Natural killer cell (primary cell): Measurements from ENCODE around the gene CCDC57. TPM values are rescaled to one million over a fixed set of nuclear protein-coding genes. Genes with fewer than 3 reads are reported as not detected.
A peak's percentile ranks its signal among the peaks of the same experiment; 100 is the strongest.

Experiments used
- ATAC-seq, 3 donors: fragments of 150-1000 bp in 2 of 3; fragments of 200-7000 bp in 1 of 3; cut with Tn5 transposase; 1 replicate in 1 of 3; 2 replicates in 2 of 3; pipeline ENCODE4 v1.10.0; 2021; ENCODE audit warnings: mild to moderate bottlenecking in 2 of 3, moderate library complexity in 2 of 3
- DNase-seq, 2 donors: peaks; one replicate each; pipeline versions ENCODE4 v3.0.0 to v3.0.0-alpha.2; 2013 to 2021; ENCODE audit warnings: mixed read lengths in 1 of 2
- H3K27ac ChIP-seq: one replicate; pipeline ENCODE4 v1.5.1; 2013; ENCODE audit warnings: mild to moderate bottlenecking, low read length
- H3K27me3 ChIP-seq: one replicate; pipeline ENCODE4 v1.6.1; 2013; ENCODE audit warnings: low read length; ENCODE audit not compliant: control insufficient read depth, insufficient read depth
- H3K36me3 ChIP-seq: one replicate; pipeline ENCODE4 v1.6.1; 2013; ENCODE audit warnings: low read length; ENCODE audit not compliant: control insufficient read depth, insufficient read depth
- H3K4me1 ChIP-seq: one replicate; pipeline ENCODE4 v1.6.1; 2013; ENCODE audit warnings: low read length; ENCODE audit not compliant: control insufficient read depth, insufficient read depth
- H3K4me3 ChIP-seq: one replicate; pipeline ENCODE4 v1.5.1; 2013; ENCODE audit warnings: low read length
- H3K9me3 ChIP-seq: one replicate; pipeline ENCODE4 v1.6.1; 2013; ENCODE audit warnings: low read length; ENCODE audit not compliant: control insufficient read depth, insufficient read depth
- H3K27ac Mint-ChIP-seq, 2 donors: one replicate each; pipeline ENCODE4 v1.8.0; 2022; ENCODE audit warnings: mild to moderate bottlenecking in 2 of 2, mixed read lengths in 2 of 2, moderate library complexity in 1 of 2
- H3K27me3 Mint-ChIP-seq, 2 donors: one replicate each; pipeline ENCODE4 v1.8.0; 2022; ENCODE audit warnings: low read depth in 2 of 2, mixed read lengths in 2 of 2
- H3K36me3 Mint-ChIP-seq: one replicate; pipeline ENCODE4 v1.8.0; 2022; ENCODE audit warnings: mixed read lengths
- H3K4me1 Mint-ChIP-seq, 2 donors: one replicate each; pipeline ENCODE4 v1.8.0; 2022; ENCODE audit warnings: mixed read lengths in 2 of 2
- H3K4me3 Mint-ChIP-seq: one replicate; pipeline ENCODE4 v1.8.0; 2022; ENCODE audit warnings: mild to moderate bottlenecking, moderate library complexity, mixed read lengths
- H3K9me3 Mint-ChIP-seq, 2 donors: one replicate each; pipeline ENCODE4 v1.8.0; 2022; ENCODE audit warnings: mixed read lengths in 2 of 2
- CTCF ChIP-seq: fragments of 200-600 bp; IDR thresholded peaks from one replicate; pipeline ENCODE4 v1.8.0; 2022; ENCODE audit warnings: antibody characterized with exemption
- WGBS: methylation state at CpG from one replicate; pipeline ENCODE4 v1.1.7; 2013; ENCODE audit warnings: missing lambda C conversion rate; ENCODE audit not compliant: insufficient coverage; 5-methylcytosine and 5-hydroxymethylcytosine counted together
- intact Hi-C: fragments of 100-400 bp; cut with micrococcal nuclease; formaldehyde crosslinking; loops from one replicate; pipeline ENCODE4 v1.14.2; 2022
- total RNA-seq, 4 donors: library from RNA; stranded (reverse); fragments of 120-200 nt in 1 of 4; gene quantifications; one replicate each; pipeline versions ENCODE4 v1.2.3 to v1.2.4, GENCODE V29; 2013 to 2022

Gene CCDC57
- total RNA-seq, 3 donors from 2014 or later (not counting 1 experiment from before 2014, with no cell fraction given): 69.7 to 79.2 (median 75.1) TPM

GRCh38 chr17:82128287-82128686 is 84.4 kb downstream of the CCDC57 start:
- Mint-ChIP-seq H3K36me3 (no peaks in the 10 kb centered on the region), H3K4me3 (no peak overlapping the region), H3K27me3 (no peaks in the 10 kb centered on the region), H3K4me1 (peaks cover 8 to 11% of the 10 kb centered on the region in 2 donors), H3K9me3 (no peaks in the 10 kb centered on the region), H3K27ac (no peak overlapping the region)
- H3K36me3 ChIP-seq: peaks cover 2% of the 10 kb centered on the region
- ATAC-seq (no peak), DNase-seq (peak in 1 of 2 donors; percentile 33)
- WGBS: 92% methylated on average over 15 of the region's 15 CpGs
- intact Hi-C loops: loop anchor here (10.0 kb wide), 1 partner anchor 1823 kb away; no protein-coding TSS in a partner anchor
- H3K4me1 ChIP-seq: peaks cover 27% of the 10 kb centered on the region
- H3K27ac ChIP-seq: no peak overlapping the region
- H3K9me3 ChIP-seq: no peaks in the 10 kb centered on the region
- H3K4me3 ChIP-seq: no peak overlapping the region
- no peaks in the 10 kb centered on the region for H3K27me3 ChIP-seq
- TF ChIP-seq CTCF: no peak

GRCh38 chr17:82127704-82128103 is 84.9 kb downstream of the CCDC57 start:
- Histone ChIP-seq H3K36me3 (peaks cover 2% of the 10 kb centered on the region), H3K27ac (peak overlapping the region; percentile 54), H3K9me3 (no peaks in the 10 kb centered on the region), H3K4me1 (peaks cover 27% of the 10 kb centered on the region), H3K27me3 (no peaks in the 10 kb centered on the region), H3K4me3 (no peak overlapping the region)
- peaks cover 8 to 11% of the 10 kb centered on the region in 2 donors for H3K4me1 Mint-ChIP-seq
- ATAC-seq (no peak), DNase-seq (peak in 1 of 2 donors; percentile 65)
- H3K27ac Mint-ChIP-seq: no peak overlapping the region
- 87% methylated on average over 9 of the region's 9 CpGs for WGBS
- H3K9me3 Mint-ChIP-seq: no peaks in the 10 kb centered on the region
- H3K36me3 Mint-ChIP-seq: no peaks in the 10 kb centered on the region
- H3K4me3 Mint-ChIP-seq: no peak overlapping the region
- TF ChIP-seq CTCF: no peak
- intact Hi-C loops: loop anchor here (10.0 kb wide), 1 partner anchor 1823 kb away; no protein-coding TSS in a partner anchor
- H3K27me3 Mint-ChIP-seq: no peaks in the 10 kb centered on the region

- H3K27me3 Mint-ChIP-seq: no peaks in the 10 kb centered on the region
- Histone ChIP-seq H3K9me3 (no peaks in the 10 kb centered on the region), H3K4me3 (no peak overlapping the region), H3K4me1 (peaks cover 27% of the 10 kb centered on the region), H3K27me3 (no peaks in the 10 kb centered on the region), H3K27ac (peak overlapping the region; percentile 54), H3K36me3 (peaks cover 2% of the 10 kb centered on the region)
- intact Hi-C loops: loop anchor here (10.0 kb wide), 1 partner anchor 1822 kb away; no protein-coding TSS in a partner anchor
- 81% methylated on average over 11 of the region's 11 CpGs for WGBS
- no peak overlapping the region for H3K4me3 Mint-ChIP-seq
- no peak overlapping the region for H3K27ac Mint-ChIP-seq
- ATAC-seq (peak in 2 of 3 donors; percentile 5 to 6), DNase-seq (no peak)
- no peaks in the 10 kb centered on the region for H3K9me3 Mint-ChIP-seq
- peaks cover 8 to 11% of the 10 kb centered on the region in 2 donors for H3K4me1 Mint-ChIP-seq
- no peak for TF ChIP-seq CTCF
- no peaks in the 10 kb centered on the region for H3K36me3 Mint-ChIP-seq
These were observed 85.4 kb downstream of the CCDC57 start for GRCh38 chr17:82127315-82127595.
